ENCODE measurements around the gene FGFR3.
"Not testable (repeated sequence)": the region's sequence is repeated elsewhere in the genome, so short reads cannot be mapped to it uniquely, and the experiment has no call there.

Gene FGFR3

GRCh38 chr4:1821679-1822567 lies 28.8 kb downstream of the FGFR3 start:
- no peak for ATAC-seq

GRCh38 chr4:1822568-1823544 lies 29.8 kb downstream of the FGFR3 start:
- no peak for ATAC-seq

- no peak for ATAC-seq
Observed at GRCh38 chr4:1823545-1823932, 30.4 kb downstream of the FGFR3 start.

- ATAC-seq = no peak
Observed at GRCh38 chr4:1824746-1825145, 31.7 kb downstream of the FGFR3 start.

- no peak for ATAC-seq
Observed at GRCh38 chr4:1825326-1825725, 32.2 kb downstream of the FGFR3 start.

- ATAC-seq = no peak
Observed at GRCh38 chr4:1826531-1827350, 33.6 kb downstream of the FGFR3 start.

GRCh38 chr4:1830234-1830633 lies 37.1 kb downstream of the FGFR3 start:
- ATAC-seq = no peak

GRCh38 chr4:1830642-1831228 lies 37.6 kb downstream of the FGFR3 start:
- ATAC-seq = no peak

- no peak for ATAC-seq
Observed at GRCh38 chr4:1831331-1831730, 38.2 kb downstream of the FGFR3 start.

GRCh38 chr4:1832690-1833089 lies 39.6 kb downstream of the FGFR3 start:
- ATAC-seq = no peak

GRCh38 chr4:1833307-1834046 lies 40.4 kb downstream of the FGFR3 start:
- ATAC-seq = no peak

GRCh38 chr4:1834047-1834775 lies 41.1 kb downstream of the FGFR3 start:
- ATAC-seq = peak in 1 of 2 donors; percentile 55

- ATAC-seq = not testable (repeated sequence)
Observed at GRCh38 chr4:1835836-1836235, 42.7 kb downstream of the FGFR3 start.

- ATAC-seq = no peak
Observed at GRCh38 chr4:1836650-1837049, 43.6 kb downstream of the FGFR3 start.

- no peak for ATAC-seq
Observed at GRCh38 chr4:1837069-1837468, 44.0 kb downstream of the FGFR3 start.

- ATAC-seq = no peak
Observed at GRCh38 chr4:1839282-1839681, 46.2 kb downstream of the FGFR3 start.

- no peak for ATAC-seq
Observed at GRCh38 chr4:1841201-1841886, 48.3 kb downstream of the FGFR3 start.

- no peak for ATAC-seq
Observed at GRCh38 chr4:1841887-1842210, 48.8 kb downstream of the FGFR3 start.

- ATAC-seq = no peak
Observed at GRCh38 chr4:1842339-1842895, 49.3 kb downstream of the FGFR3 start.

GRCh38 chr4:1842993-1843448 lies 49.9 kb downstream of the FGFR3 start:
- ATAC-seq = no peak

All from activated CD4-positive, CD25-positive, alpha-beta regulatory T cell treated with anti-CD3 and anti-CD28 coated beads, Interleukin-2, amount 50 U/mL, for 24 hours (primary cell).